HG03575 (cell line): ENCODE data around the gene CBL.

Source experiments
- ATAC-seq: cut with Tn5 transposase; IDR thresholded peaks from one replicate; pipeline ENCODE4 v1.9.1; 2021; ENCODE audit not compliant: unreplicated experiment, insufficient number of reproducible peaks, low FRiP score; ENCODE audit errors: extremely low read depth

Gene CBL

GRCh38 chr11:119251114-119251513, 45.0 kb downstream of the CBL start:
- no peak for ATAC-seq

GRCh38 chr11:119254239-119254638, 48.1 kb downstream of the CBL start:
- ATAC-seq, result no peak

- ATAC-seq, result no peak
Observed at GRCh38 chr11:119258180-119258579, 52.0 kb downstream of the CBL start.

GRCh38 chr11:119258983-119259382, 52.8 kb downstream of the CBL start:
- no peak for ATAC-seq

- no peak for ATAC-seq
Observed at GRCh38 chr11:119262668-119263351, 56.7 kb downstream of the CBL start.

- ATAC-seq, result no peak
Observed at GRCh38 chr11:119263352-119263940, 57.3 kb downstream of the CBL start.

GRCh38 chr11:119266063-119266462, 59.9 kb downstream of the CBL start:
- ATAC-seq, result no peak

- no peak for ATAC-seq
Observed at GRCh38 chr11:119266517-119267255, 60.5 kb downstream of the CBL start.

- ATAC-seq, result no peak
Observed at GRCh38 chr11:119267645-119268044, 61.5 kb downstream of the CBL start.

- no peak for ATAC-seq
Observed at GRCh38 chr11:119273721-119274120, 67.6 kb downstream of the CBL start.

- no peak for ATAC-seq
Observed at GRCh38 chr11:119277660-119278059, 71.5 kb downstream of the CBL start.

- ATAC-seq, result no peak
Observed at GRCh38 chr11:119282495-119282894, 76.4 kb downstream of the CBL start.

GRCh38 chr11:119284344-119285157, 78.4 kb downstream of the CBL start:
- no peak for ATAC-seq

- no peak for ATAC-seq
Observed at GRCh38 chr11:119285431-119285830, 79.3 kb downstream of the CBL start.

- no peak for ATAC-seq
Observed at GRCh38 chr11:119288219-119288618, 82.1 kb downstream of the CBL start.

- ATAC-seq, result no peak
Observed at GRCh38 chr11:119290894-119291497, 84.9 kb downstream of the CBL start.

- no peak for ATAC-seq
Observed at GRCh38 chr11:119293461-119293860, 87.3 kb downstream of the CBL start.

GRCh38 chr11:119295178-119295577, 89.0 kb downstream of the CBL start:
- no peak for ATAC-seq

GRCh38 chr11:119297938-119298337, 91.8 kb downstream of the CBL start:
- no peak for ATAC-seq
